Cardiac septum (tissue), 1 donor: ENCODE data around the gene EFHC2. TPM values are rescaled to one million over a fixed set of nuclear protein-coding genes. Genes with fewer than 3 reads are reported as not detected.
"Not testable (repeated sequence)": the region's sequence is repeated elsewhere in the genome, so short reads cannot be mapped to it uniquely, and the experiment has no call there.

Experiments
- DNase-seq: peaks from one replicate; pipeline ENCODE4 v3.0.0-alpha.2; 2020; ENCODE audit warnings: low spot score
- intact Hi-C: fragments of 100-400 bp; cut with DNase I; formaldehyde crosslinking; loops from one replicate; pipeline ENCODE4 v1.14.0; 2022
- total RNA-seq: library from RNA; stranded (reverse); fragmentation: NEBNext Ultra II Directional; extraction: Animal tissue kit (Norgen Biotek cat#: 25700); gene quantifications from one replicate; pipeline ENCODE4 v1.2.1, GENCODE V29; 2021
- donor health status: DM: no; HTN: no; CAD: no.

Gene EFHC2
- total RNA-seq, 1 donor from 2014 or later: 4.3 TPM

DNA sequence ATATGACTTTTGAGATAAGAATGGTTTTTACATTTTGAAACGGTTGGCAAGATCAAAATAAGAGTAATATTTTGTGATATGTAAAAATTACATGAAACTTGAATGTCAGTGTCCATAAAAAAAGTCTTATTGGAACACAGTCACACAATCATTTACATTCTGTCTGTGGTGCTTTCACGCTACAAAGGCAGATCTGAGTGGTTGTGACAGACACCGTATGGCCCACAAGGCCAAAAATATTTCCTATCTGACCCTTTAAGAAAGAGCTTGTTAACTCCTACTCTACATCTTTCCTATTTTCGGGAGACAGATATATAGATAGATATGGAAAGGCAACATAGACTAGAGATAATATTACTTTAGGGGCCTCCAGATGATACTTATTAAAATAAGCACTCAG is 101.9 kb downstream of the EFHC2 start:
- intact Hi-C loops: loop anchor here (5.0 kb wide), 1 partner anchor 284 kb away; no protein-coding TSS in a partner anchor
- DNase-seq: no peak

GRCh38 chrX:44240036-44240435 is 103.4 kb downstream of the EFHC2 start:
- DNase-seq: no peak
- intact Hi-C loops: loop anchor here (5.0 kb wide), 1 partner anchor 283 kb away; no protein-coding TSS in a partner anchor

GRCh38 chrX:44239036-44239435 is 104.4 kb downstream of the EFHC2 start:
- intact Hi-C loops: no loop called here
- no peak for DNase-seq

DNA sequence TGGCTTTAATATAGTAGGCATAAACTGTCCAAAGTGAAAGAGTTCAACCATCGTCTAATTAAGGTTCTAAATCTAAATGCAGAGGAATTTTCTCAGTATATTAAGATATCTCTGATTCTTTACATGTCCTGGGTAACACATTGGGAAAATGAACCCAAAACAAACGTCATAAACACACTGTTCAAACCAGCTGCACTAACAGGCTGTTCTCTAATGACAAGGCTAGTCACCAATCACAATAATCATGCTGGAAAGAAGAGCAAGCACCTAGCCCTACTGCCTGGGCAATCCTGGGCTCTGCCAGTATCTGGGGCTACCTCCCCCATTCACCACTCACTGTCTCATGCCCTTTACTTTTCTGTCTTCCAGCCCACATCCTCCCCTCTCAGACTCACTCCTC is 107.9 kb downstream of the EFHC2 start:
- intact Hi-C loops: no loop called here
- no peak for DNase-seq

- DNase-seq: no peak
- intact Hi-C loops: no loop called here
These were observed 108.9 kb downstream of the EFHC2 start for GRCh38 chrX:44234541-44234940.

DNA sequence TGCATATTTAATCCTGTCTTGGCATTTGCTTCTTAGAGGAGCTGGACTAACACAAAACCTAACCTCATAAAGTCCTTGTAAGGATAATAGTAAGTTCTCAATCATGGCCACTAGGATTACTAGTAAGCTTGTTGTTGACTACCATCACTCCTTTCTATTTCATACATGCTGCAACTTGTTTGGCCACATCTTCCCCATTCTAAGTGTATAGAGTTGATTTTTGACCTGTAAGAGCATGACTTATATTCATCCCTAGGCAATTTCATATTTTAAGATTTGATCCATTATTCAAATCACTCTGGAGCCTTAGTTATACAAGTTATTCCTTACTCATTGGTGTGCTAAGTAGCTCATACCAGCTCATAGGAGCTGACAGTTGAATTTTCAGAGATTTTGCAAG is 109.4 kb downstream of the EFHC2 start:
- DNase-seq: no peak
- intact Hi-C loops: no loop called here

DNA sequence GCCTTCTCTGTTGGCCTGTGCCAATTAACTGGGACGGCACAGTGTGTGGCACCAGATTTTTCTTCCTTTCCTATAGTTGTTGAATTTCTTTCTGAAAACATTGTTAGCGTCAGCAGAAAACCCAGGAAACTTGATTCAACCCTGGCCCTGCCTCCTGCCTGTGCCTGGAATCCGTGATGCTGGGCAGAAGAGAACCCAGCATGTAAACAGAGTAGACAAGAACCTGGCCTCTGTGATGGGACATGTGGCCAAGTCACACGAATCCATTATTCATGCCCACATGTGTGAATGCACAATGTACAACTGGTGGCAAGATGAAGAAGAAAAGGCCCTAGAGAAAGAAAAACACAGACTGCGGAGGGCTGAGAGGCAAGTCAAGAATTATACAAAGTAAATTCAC is 111.4 kb downstream of the EFHC2 start:
- intact Hi-C loops: no loop called here
- DNase-seq: no peak

DNA sequence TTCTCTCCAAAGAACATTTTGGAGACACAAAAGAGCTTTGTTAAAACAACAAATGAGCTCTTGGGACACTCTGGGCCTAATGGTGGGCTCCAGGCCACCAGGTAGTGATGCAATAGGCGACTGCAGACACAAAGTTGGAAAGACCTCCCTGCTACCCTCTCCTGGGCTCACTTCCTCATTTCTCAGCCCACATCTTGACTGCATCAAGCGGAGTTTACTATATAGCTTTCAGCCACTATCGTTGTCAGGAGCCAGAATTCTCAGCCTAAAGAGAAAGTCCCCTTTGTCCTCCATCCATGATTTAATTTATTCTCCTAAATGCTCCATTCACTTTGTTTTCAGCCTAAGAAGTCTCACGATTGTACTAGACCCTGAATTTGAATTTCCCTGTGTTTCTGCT is 114.9 kb downstream of the EFHC2 start:
- intact Hi-C loops: no loop called here
- DNase-seq: no peak

- no peak for DNase-seq
These were observed 115.5 kb downstream of the EFHC2 start for GRCh38 chrX:44227991-44228390.

DNA sequence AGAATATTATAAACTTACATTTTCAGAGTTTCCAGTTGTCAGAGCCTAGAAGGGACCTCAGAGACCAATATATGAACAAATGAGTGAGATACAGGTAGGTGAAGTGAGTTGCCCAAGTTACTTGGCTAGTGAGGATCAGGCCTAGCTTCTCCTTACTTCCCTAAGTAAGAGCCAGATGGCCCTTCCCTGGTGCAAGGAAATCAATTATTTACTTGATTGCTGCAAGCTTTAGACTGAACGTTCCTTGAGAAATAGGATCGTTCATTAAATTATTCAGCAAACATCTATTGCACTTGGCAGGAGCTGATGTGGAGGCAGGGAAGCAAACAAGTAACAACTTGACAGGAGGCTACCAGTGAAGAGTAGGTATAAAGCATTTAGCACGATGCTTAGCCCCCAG is 117.8 kb downstream of the EFHC2 start:
- intact Hi-C loops: no loop called here
- DNase-seq: no peak

More at GRCh38 chrX:44227991-44228390, 115.5 kb downstream of the EFHC2 start:
- intact Hi-C loops: no loop called here

DNA sequence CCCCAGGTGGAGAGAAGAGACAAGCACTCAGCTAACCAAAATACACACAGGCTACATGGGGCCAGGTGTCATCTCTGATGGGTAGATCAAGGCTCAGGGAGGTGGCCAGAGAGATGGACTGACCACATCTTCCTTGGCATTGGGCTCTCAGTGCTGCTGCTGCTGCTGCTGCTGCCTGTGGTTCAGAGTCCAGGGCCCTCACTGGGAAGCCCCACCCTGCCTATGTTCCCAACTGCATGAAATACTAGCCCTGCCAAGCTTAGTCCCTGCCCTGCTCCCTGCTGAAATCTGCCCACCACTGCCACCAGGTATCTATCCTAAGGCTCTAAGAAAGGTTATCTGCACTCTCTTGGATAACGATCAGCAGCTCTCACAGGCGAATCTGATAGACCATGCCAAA is 118.7 kb downstream of the EFHC2 start:
- intact Hi-C loops: no loop called here
- DNase-seq: no peak

GRCh38 chrX:44223150-44223549 is 120.3 kb downstream of the EFHC2 start:
- intact Hi-C loops: no loop called here
- DNase-seq: no peak

DNA sequence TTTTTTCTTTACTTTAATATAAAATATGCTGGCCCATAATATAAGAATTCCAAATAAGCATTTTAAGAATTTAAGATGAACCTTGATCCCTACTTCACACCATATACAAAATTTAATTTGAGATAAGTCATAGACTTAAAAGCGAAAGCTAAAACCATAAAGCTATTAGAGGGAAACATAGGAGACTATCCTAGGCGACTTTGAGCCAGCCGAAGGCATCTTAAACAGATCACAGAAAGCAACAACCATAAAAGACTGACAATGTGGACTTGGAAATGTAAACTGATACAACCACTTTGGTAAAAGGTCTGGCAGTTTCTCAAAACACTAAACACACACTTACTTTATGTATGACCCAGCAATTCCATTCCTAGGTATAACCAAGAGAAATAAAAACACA is 125.0 kb downstream of the EFHC2 start:
- intact Hi-C loops: no loop called here
- DNase-seq: no peak

GRCh38 chrX:44216171-44216570 is 127.3 kb downstream of the EFHC2 start:
- no peak for DNase-seq

DNA sequence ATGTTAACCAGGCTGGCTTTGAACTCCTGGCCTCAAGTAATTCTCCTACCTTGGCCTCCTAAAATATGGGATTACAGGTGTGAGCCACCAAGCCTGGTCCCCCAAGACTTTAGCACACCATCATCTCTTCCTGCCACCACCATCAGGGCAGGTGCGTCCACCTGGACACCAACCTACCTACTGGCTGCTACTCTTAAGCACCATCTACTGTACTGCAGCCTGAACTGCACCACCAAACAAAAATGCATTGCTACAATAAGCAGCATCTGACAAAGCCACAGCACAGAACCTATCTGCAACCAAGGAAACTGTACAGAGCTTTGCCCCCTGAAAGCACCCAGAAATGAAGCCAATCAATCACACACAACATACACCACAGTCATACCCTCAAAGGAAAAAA is 139.7 kb downstream of the EFHC2 start:
- no peak for DNase-seq
- intact Hi-C loops: no loop called here

More at GRCh38 chrX:44216171-44216570, 127.3 kb downstream of the EFHC2 start:
- intact Hi-C loops: no loop called here

DNA sequence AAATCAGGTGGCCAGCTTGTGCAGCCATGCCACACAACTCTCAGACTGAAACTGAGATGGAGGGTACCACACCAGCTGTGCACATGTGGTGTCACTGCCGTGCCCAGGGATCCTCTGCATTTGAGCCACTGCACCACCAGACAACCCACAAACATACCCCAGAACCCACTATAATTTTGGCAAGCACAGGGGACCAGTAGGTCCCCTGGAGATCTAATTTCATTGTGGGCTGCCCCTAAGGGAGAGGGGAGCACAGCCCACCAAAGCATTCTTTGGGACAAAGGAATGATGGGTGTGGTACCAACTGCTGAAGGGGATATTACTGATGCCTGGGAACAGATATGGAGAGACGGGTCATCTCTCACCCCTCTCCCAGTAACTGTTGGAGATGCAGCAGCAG is 140.9 kb downstream of the EFHC2 start:
- DNase-seq: no peak
- intact Hi-C loops: no loop called here

DNA sequence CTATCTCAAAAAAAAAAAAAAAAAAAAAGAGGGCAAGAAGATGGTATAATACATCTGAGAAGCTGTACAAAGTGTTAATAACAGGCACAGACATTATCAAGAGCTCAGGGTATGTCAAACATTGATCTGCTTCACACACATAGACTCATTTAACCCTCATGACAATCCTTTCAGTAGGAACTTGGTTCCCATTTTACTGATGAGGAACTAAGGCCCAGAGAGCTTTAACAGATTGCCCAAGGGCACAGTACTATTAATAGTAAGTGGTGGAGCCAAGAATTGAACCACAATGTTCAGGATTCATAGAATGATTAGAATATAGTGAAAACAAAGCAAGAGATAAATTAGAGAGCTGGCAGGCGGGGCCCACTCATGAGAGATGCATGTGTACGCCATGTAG is 154.4 kb downstream of the EFHC2 start:
- intact Hi-C loops: no loop called here

GRCh38 chrX:44187915-44188314 is 155.6 kb downstream of the EFHC2 start:
- DNase-seq, intact Hi-C loops: not testable (repeated sequence)

More for the DNA sequence above, 154.4 kb downstream of the EFHC2 start:
- DNase-seq: no peak

DNA sequence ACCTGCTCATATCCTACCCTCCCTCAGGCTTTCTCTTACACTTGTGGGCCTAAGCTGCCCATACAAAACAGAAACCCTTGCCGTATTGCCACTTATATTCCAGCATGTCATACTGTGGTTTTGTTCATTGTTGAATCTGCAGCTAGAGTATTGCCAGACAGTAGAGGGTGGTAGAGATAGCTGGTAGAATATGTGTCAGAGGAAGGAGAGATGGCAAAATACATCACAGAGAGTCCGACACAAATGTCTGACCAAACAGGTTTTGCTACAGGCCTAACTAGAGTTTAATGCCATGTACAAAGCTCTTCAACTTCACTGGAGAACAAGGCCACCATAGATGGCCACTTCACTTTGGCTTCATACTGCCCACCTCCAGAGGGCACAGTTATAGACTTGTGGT is 160.1 kb downstream of the EFHC2 start:
- intact Hi-C loops: no loop called here

GRCh38 chrX:44178274-44179053 is 165.0 kb downstream of the EFHC2 start:
- intact Hi-C loops: no loop called here

More for the DNA sequence above, 160.1 kb downstream of the EFHC2 start:
- DNase-seq: no peak

GRCh38 chrX:44175455-44175854 is 168.0 kb downstream of the EFHC2 start:
- intact Hi-C loops: no loop called here
- no peak for DNase-seq

More at GRCh38 chrX:44178274-44179053, 165.0 kb downstream of the EFHC2 start:
- no peak for DNase-seq
